H1 (cell line): Measurements from ENCODE around the gene VOPP1. TPM values are rescaled to one million over a fixed set of nuclear protein-coding genes. Genes with fewer than 3 reads are reported as not detected.

Source experiments
- CTCF ChIA-PET: fragments of 300-600 bp; sonication (Branson Sonifier 250); formaldehyde crosslinking; loops from one replicate; lab custom pipeline; 2021; ENCODE audit not compliant: partially characterized antibody; lab: Charles Lee
- POLR2A ChIA-PET: fragments of 300-600 bp; sonication (Branson Sonifier 250); formaldehyde crosslinking; loops from one replicate; lab custom pipeline; 2021; ENCODE audit warnings: inconsistent platforms; ENCODE audit not compliant: partially characterized antibody; lab: Charles Lee
- DNase-seq, 2 experiments: peaks; one replicate each; pipeline versions ENCODE4 v3.0.0 to v3.0.0-alpha.2; 2010 to 2022; ENCODE audit warnings: low spot score in 2 of 2, low read depth in 1 of 2, mixed read lengths in 1 of 2
- FAIRE-seq: peaks from 2 replicates; lab custom pipeline; 2011; peaks lifted over from hg19 to GRCh38; lab: Jason Lieb, UNC
- H2AFZ ChIP-seq: 2 replicates; pipeline ENCODE4 v1.8.1; 2012; ENCODE audit warnings: low read length, inconsistent platforms
- H2AK5ac ChIP-seq: 2 replicates; pipeline ENCODE4 v1.6.1; 2013; ENCODE audit warnings: low read depth, low read length
- H2BK120ac ChIP-seq: replicated peaks from 2 replicates; pipeline ENCODE3; 2013; ENCODE audit warnings: low read depth, low read length, inconsistent platforms
- H2BK12ac ChIP-seq: 2 replicates; pipeline ENCODE4 v1.6.1; 2013; ENCODE audit warnings: low read depth, low read length
- H2BK15ac ChIP-seq: 2 replicates; pipeline ENCODE4 v1.6.1; 2013; ENCODE audit warnings: low read length
- H2BK20ac ChIP-seq: 2 replicates; pipeline ENCODE4 v1.6.1; 2013; ENCODE audit warnings: low read length
- H2BK5ac ChIP-seq: 2 replicates; pipeline ENCODE4 v1.6.1; 2013; ENCODE audit warnings: low read depth, low read length
- H3K14ac ChIP-seq: 2 replicates; pipeline ENCODE4 v1.6.1; 2013; ENCODE audit warnings: inconsistent platforms; ENCODE audit not compliant: insufficient read length
- H3K18ac ChIP-seq: 2 replicates; pipeline ENCODE4 v1.6.1; 2013; ENCODE audit warnings: low read length; ENCODE audit errors: extremely low read depth
- H3K23ac ChIP-seq: 2 replicates; pipeline ENCODE4 v1.6.1; 2013; ENCODE audit warnings: inconsistent platforms; ENCODE audit not compliant: insufficient read length
- H3K23me2 ChIP-seq: 2 replicates; pipeline ENCODE4 v1.6.1; 2013; ENCODE audit warnings: low read depth, low read length
- H3K27ac ChIP-seq: 2 replicates; pipeline ENCODE4 v1.6.1; 2011; ENCODE audit warnings: low read depth, low read length, inconsistent platforms
- H3K27me3 ChIP-seq, 4 experiments: replicated peaks in 1 of 4; 1 replicate in 1 of 4; 2 replicates in 3 of 4; pipeline versions ENCODE4 v1.6.1 to v1.8.1; 2011 to 2013; ENCODE audit warnings: low read length in 3 of 4, mild to moderate bottlenecking in 3 of 4, inconsistent platforms in 2 of 4, mixed read lengths in 2 of 4, moderate library complexity in 1 of 4; ENCODE audit not compliant: control insufficient read depth in 3 of 4, insufficient read depth in 3 of 4; ENCODE audit errors: extremely low read depth in 1 of 4
- H3K36me3 ChIP-seq, 4 experiments: 2 replicates each; pipeline versions ENCODE4 v1.6.1 to v1.8.1; 2011 to 2013; ENCODE audit warnings: mild to moderate bottlenecking in 4 of 4, low read length in 3 of 4, moderate library complexity in 2 of 4, control low read depth in 1 of 4, inconsistent platforms in 1 of 4; ENCODE audit not compliant: insufficient read depth in 4 of 4, control insufficient read depth in 2 of 4
- H3K4ac ChIP-seq: replicated peaks from 2 replicates; pipeline ENCODE3; 2013; ENCODE audit warnings: low read length, low read depth, mixed read lengths, inconsistent platforms; ENCODE audit not compliant: insufficient read length
- H3K4me1 ChIP-seq, 4 experiments: replicated peaks in 1 of 4; 1 replicate in 1 of 4; 2 replicates in 3 of 4; pipeline versions ENCODE4 v1.6.1 to v1.8.1; 2011 to 2013; ENCODE audit warnings: low read length in 3 of 4, inconsistent platforms in 2 of 4, mixed read lengths in 1 of 4; ENCODE audit not compliant: insufficient read depth in 4 of 4, control insufficient read depth in 3 of 4
- H3K4me2 ChIP-seq, 2 experiments: 2 replicates each; pipeline versions ENCODE4 v1.6.1 to v1.8.1; 2011 to 2013; ENCODE audit warnings: low read depth in 2 of 2, low read length in 2 of 2, control low read depth in 1 of 2, inconsistent platforms in 1 of 2, mild to moderate bottlenecking in 1 of 2; ENCODE audit not compliant: insufficient read depth in 1 of 2
- H3K4me3 ChIP-seq, 4 experiments: fragments of 200-600, 300-600 bp in 1 of 4; sonication (generic), shearing (Covaris generic), sonication (Bioruptor Twin) in 1 of 4; 2 replicates each; pipeline versions ENCODE4 v1.5.1 to v1.8.1; 2011 to 2016; ENCODE audit warnings: low read length in 4 of 4, low read depth in 3 of 4, control low read depth in 2 of 4, inconsistent platforms in 2 of 4, mild to moderate bottlenecking in 2 of 4, mixed read lengths in 1 of 4, moderate library complexity in 1 of 4; ENCODE audit not compliant: insufficient read depth in 2 of 4; ENCODE audit errors: extremely low read depth in 1 of 4
- H3K56ac ChIP-seq: replicated peaks from 2 replicates; pipeline ENCODE3; 2013; ENCODE audit warnings: low read depth, mild to moderate bottlenecking, mixed read lengths, low read length, inconsistent platforms; ENCODE audit not compliant: insufficient read length
- H3K79me1 ChIP-seq: 2 replicates; pipeline ENCODE4 v1.6.1; 2013; ENCODE audit warnings: low read depth, low read length, control low read depth
- H3K79me2 ChIP-seq, 2 experiments: 2 replicates each; pipeline versions ENCODE4 v1.6.1 to v1.8.1; 2012 to 2013; ENCODE audit warnings: low read length in 2 of 2, mild to moderate bottlenecking in 2 of 2, inconsistent platforms in 1 of 2; ENCODE audit not compliant: insufficient read depth in 2 of 2, control insufficient read depth in 1 of 2
- H3K9ac ChIP-seq, 4 experiments: replicated peaks in 1 of 4; 1 replicate in 1 of 4; 2 replicates in 3 of 4; pipeline versions ENCODE4 v1.6.1 to v1.8.1; 2011 to 2013; ENCODE audit warnings: low read depth in 3 of 4, low read length in 3 of 4, control low read depth in 2 of 4, mild to moderate bottlenecking in 2 of 4, moderate library complexity in 2 of 4, inconsistent platforms in 1 of 4; ENCODE audit errors: extremely low read depth in 1 of 4
- H3K9me3 ChIP-seq, 2 experiments: 2 replicates each; pipeline versions ENCODE4 v1.6.1 to v1.8.1; 2012 to 2013; ENCODE audit warnings: mild to moderate bottlenecking in 2 of 2, moderate library complexity in 2 of 2, control low read depth in 1 of 2, inconsistent platforms in 1 of 2, low read depth in 1 of 2, low read length in 1 of 2, mixed read lengths in 1 of 2; ENCODE audit not compliant: insufficient read depth in 2 of 2
- H4K20me1 ChIP-seq, 2 experiments: replicated peaks in 1 of 2; 2 replicates each; pipeline versions ENCODE3 to v1.8.1; 2011 to 2013; ENCODE audit warnings: inconsistent platforms in 2 of 2, low read length in 2 of 2, mild to moderate bottlenecking in 1 of 2; ENCODE audit not compliant: insufficient read depth in 2 of 2, control insufficient read depth in 1 of 2
- H4K5ac ChIP-seq: 2 replicates; pipeline ENCODE4 v1.6.1; 2013; ENCODE audit warnings: low read length, low read depth, mixed read lengths, inconsistent platforms; ENCODE audit not compliant: insufficient read length
- H4K8ac ChIP-seq: 2 replicates; pipeline ENCODE4 v1.8.0; 2013; ENCODE audit warnings: mild to moderate bottlenecking, moderate library complexity, low read length, inconsistent platforms; ENCODE audit not compliant: insufficient read depth; ENCODE audit errors: extremely low read depth
- H4K91ac ChIP-seq: replicated peaks from 2 replicates; pipeline ENCODE3; 2013; ENCODE audit warnings: low read length, mixed read lengths, inconsistent platforms; ENCODE audit not compliant: insufficient read length
- FOSL1 ChIP-seq: IDR thresholded peaks from 2 replicates; pipeline ENCODE4 v1.6.1; 2011; ENCODE audit warnings: mild to moderate bottlenecking, low read depth, low read length, moderate library complexity; ENCODE audit not compliant: insufficient read depth
- YY1 ChIP-seq: IDR thresholded peaks from 2 replicates; pipeline ENCODE4 v1.6.1; 2011; ENCODE audit warnings: low read depth, mild to moderate bottlenecking, low read length
- WGBS, 2 experiments: shearing (Covaris generic) in 1 of 2; methylation state at CpG; one replicate each; pipeline versions ENCODE4 v1.1.6 to v1.1.7; 2013 to 2015; ENCODE audit warnings: low lambda C conversion rate in 2 of 2, mixed read lengths in 2 of 2, inconsistent platforms in 1 of 2, low coverage in 1 of 2, missing lambda C conversion rate in 1 of 2; ENCODE audit not compliant: insufficient replicate concordance in 2 of 2, insufficient coverage in 1 of 2, insufficient read length in 1 of 2; ENCODE audit errors: extremely low coverage in 1 of 2, missing lambda C conversion rate in 1 of 2; 5-methylcytosine and 5-hydroxymethylcytosine counted together
- polyA plus RNA-seq, 7 experiments: library from polyadenylated mRNA; depleted of rRNA in 3 of 7; stranded (reverse) in 5 of 7; unstranded in 2 of 7; fragments of >200 nt in 5 of 7; fragments of 200-250 nt in 2 of 7; gene quantifications; 1 replicate in 5 of 7; 2 replicates in 1 of 7; 4 replicates in 1 of 7; pipeline versions ENCODE4 v1.2.1 to v1.2.3, GENCODE V29; 2011 to 2013; ENCODE audit warnings: missing spikeins in 2 of 7, mixed read lengths in 2 of 7
- total RNA-seq: library from RNA; stranded (reverse); fragmentation: NEBNext Ultra II Directional; extraction: Animal tissue kit (Norgen Biotek cat#: 25700); gene quantifications from 2 replicates; pipeline ENCODE4 v1.2.1, GENCODE V29; 2021
- TF ChIP-seq, protein P1 (sequence below), 3 experiments: IDR thresholded peaks; 1 replicate in 2 of 3; 2 replicates in 1 of 3; pipeline versions ENCODE4 v1.5.1 to v1.6.1; 2011; ENCODE audit warnings: low read length in 3 of 3, mild to moderate bottlenecking in 3 of 3, inconsistent platforms in 2 of 3, low read depth in 1 of 3, moderate library complexity in 1 of 3; ENCODE audit not compliant: insufficient read depth in 1 of 3; ENCODE audit errors: control extremely low read depth in 1 of 3

VOPP1 gene
- total and polyA plus RNA-seq, 2 of the 8 experiments (the other 6 are each of a cell fraction or from before 2014, with no cell fraction given): 44.7 to 83.0 TPM

- DNase-seq (no peak), FAIRE-seq (no peak)
- Histone ChIP-seq H2BK12ac (no peak overlapping the region), H3K9ac (no peak overlapping the region), H3K79me2 (peaks cover 0 to 7% of the 10 kb centered on the region in 2 experiments; a peak in 1 of 4 replicates), H2BK120ac (no peak overlapping the region), H3K27ac (no peak overlapping the region), H4K8ac (no peak overlapping the region; the same call in 1 of the 2 replicates), H4K5ac (no peak overlapping the region), H3K4me3 (no peak overlapping the region), H2AFZ (no peak overlapping the region), H4K20me1 (peaks cover 0 to 11% of the 10 kb centered on the region in 2 experiments), H2BK20ac (no peak overlapping the region), H3K56ac (no peak overlapping the region), H3K9me3 (no peaks in the 10 kb centered on the region), H2BK15ac (no peak overlapping the region), H3K4me2 (no peak overlapping the region), H3K79me1 (0 out of 2 replicates have a peak, but pooled peaks cover 4% of the 10 kb centered on the region), H3K14ac (no peak overlapping the region), H3K4me1 (peaks cover 3 to 12% (median 4%) of the 10 kb centered on the region in 4 experiments; a peak in 6 of 7 replicates), H3K23me2 (no peaks in the 10 kb centered on the region), H3K23ac (no peak overlapping the region), H3K4ac (no peak overlapping the region), H3K36me3 (peaks cover 0 to 16% (median 8%) of the 10 kb centered on the region in 4 experiments; a peak in 4 of 8 replicates), H3K18ac (no peak overlapping the region), H4K91ac (no peak overlapping the region), H2BK5ac (no peak overlapping the region), H2AK5ac (no peak overlapping the region), H3K27me3 (no peaks in the 10 kb centered on the region)
- ChIA-PET CTCF (interaction anchor here (0.6 to 1.7 kb wide), 4 partner anchors 9 to 583 kb away, joined by 3 to 4 read pairs (median 4); no protein-coding TSS in a partner anchor), POLR2A (no interaction called here)
- 93% methylated on average over 13 of the region's 13 CpGs; no CpG with 5 or more reads in 1 of the 2 experiments for WGBS, 2 experiments
- TF ChIP-seq YY1: no peak
- TF ChIP-seq, protein P1, sequence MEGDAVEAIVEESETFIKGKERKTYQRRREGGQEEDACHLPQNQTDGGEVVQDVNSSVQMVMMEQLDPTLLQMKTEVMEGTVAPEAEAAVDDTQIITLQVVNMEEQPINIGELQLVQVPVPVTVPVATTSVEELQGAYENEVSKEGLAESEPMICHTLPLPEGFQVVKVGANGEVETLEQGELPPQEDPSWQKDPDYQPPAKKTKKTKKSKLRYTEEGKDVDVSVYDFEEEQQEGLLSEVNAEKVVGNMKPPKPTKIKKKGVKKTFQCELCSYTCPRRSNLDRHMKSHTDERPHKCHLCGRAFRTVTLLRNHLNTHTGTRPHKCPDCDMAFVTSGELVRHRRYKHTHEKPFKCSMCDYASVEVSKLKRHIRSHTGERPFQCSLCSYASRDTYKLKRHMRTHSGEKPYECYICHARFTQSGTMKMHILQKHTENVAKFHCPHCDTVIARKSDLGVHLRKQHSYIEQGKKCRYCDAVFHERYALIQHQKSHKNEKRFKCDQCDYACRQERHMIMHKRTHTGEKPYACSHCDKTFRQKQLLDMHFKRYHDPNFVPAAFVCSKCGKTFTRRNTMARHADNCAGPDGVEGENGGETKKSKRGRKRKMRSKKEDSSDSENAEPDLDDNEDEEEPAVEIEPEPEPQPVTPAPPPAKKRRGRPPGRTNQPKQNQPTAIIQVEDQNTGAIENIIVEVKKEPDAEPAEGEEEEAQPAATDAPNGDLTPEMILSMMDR (IDR thresholded peaks at IDR 0.05; ENCODE audit: control extremely low read depth in 1 of 3, insufficient read depth in 1 of 3, low read depth in 1 of 3, low read length in 3 of 3): no peak
- TF ChIP-seq FOSL1: no peak
Measured at GRCh38 chr7:55515569-55516279, 56.6 kb downstream of the VOPP1 start.
